K562 (cell line): ENCODE data around the gene OR51B2. TPM values are rescaled to one million over a fixed set of nuclear protein-coding genes. Genes with fewer than 3 reads are reported as not detected.
A peak's percentile ranks its signal among the peaks of the same experiment; 100 is the strongest.

Experiments
- ATAC-seq: fragments of 200-7000 bp; cut with Tn5 transposase; 3 replicates; pipeline ENCODE4 v1.9.1; 2020; ENCODE audit warnings: moderate library complexity
- BruUV-seq: library from RNA; stranded (reverse); fragments of 400-500 nt; replicated peaks from 2 replicates; lab custom pipeline; 2021; lab: Mats Ljungman, UMichigan
- CTCF ChIA-PET: fragments of 300-600 bp; formaldehyde crosslinking; extraction: SDS; loops from one replicate; lab custom pipeline; 2021; ENCODE audit warnings: low intra/inter-chr PET ratio; lab: Yijun Ruan, JAX
- POLR2A ChIA-PET: fragments of 300-600, 350-650 bp; sonication (Branson Sonifier 250); formaldehyde crosslinking; extraction: SDS; loops from one replicate; lab custom pipeline; 2021; ENCODE audit warnings: antibody characterized with exemption, inconsistent platforms; lab: Yijun Ruan, JAX
- DNase-seq, 4 experiments: peaks; one replicate each; pipeline versions ENCODE4 v3.0.0 to v3.0.0-alpha.2; 2011 to 2018; ENCODE audit warnings: low spot score in 3 of 4, mixed read lengths in 3 of 4; ENCODE audit errors: extremely low read depth in 1 of 4
- FAIRE-seq: peaks from 2 replicates; lab custom pipeline; 2011; peaks lifted over from hg19 to GRCh38; lab: Jason Lieb, UNC
- H2AFZ ChIP-seq: 2 replicates; pipeline ENCODE4 v1.6.0; 2011; ENCODE audit warnings: low read depth, low read length, control low read depth, inconsistent platforms
- H3K27ac ChIP-seq: fragments of 200-600 bp; 3 replicates; pipeline ENCODE4 v1.8.0; 2011; ENCODE audit warnings: low read depth, mild to moderate bottlenecking, control low read depth, inconsistent platforms, low read length, moderate library complexity, mixed read lengths; ENCODE audit errors: extremely low read depth
- H3K27me3 ChIP-seq, 2 experiments: fragments of 300-600 bp in 1 of 2; 2 replicates in 1 of 2; 3 replicates in 1 of 2; pipeline versions ENCODE4 v1.6.0 to v1.8.0; 2011; ENCODE audit warnings: inconsistent platforms in 2 of 2, low read length in 2 of 2, mild to moderate bottlenecking in 1 of 2, mixed read lengths in 1 of 2, moderate library complexity in 1 of 2; ENCODE audit not compliant: control insufficient read depth in 2 of 2, insufficient read depth in 2 of 2
- H3K36me3 ChIP-seq: fragments of 300-600 bp; 3 replicates; pipeline ENCODE4 v1.8.0; 2011; ENCODE audit warnings: mild to moderate bottlenecking, low read length, inconsistent platforms; ENCODE audit not compliant: control insufficient read depth, insufficient read depth
- H3K4me1 ChIP-seq, 2 experiments: fragments of 200-600 bp in 1 of 2; replicated peaks in 1 of 2; 2 replicates in 1 of 2; 3 replicates in 1 of 2; pipeline versions ENCODE4 v1.5.1 to v1.8.0; 2011; ENCODE audit warnings: inconsistent platforms in 2 of 2, low read length in 2 of 2, mild to moderate bottlenecking in 1 of 2, mixed read lengths in 1 of 2, moderate library complexity in 1 of 2; ENCODE audit not compliant: control insufficient read depth in 2 of 2, insufficient read depth in 2 of 2
- H3K4me2 ChIP-seq: 2 replicates; pipeline ENCODE4 v1.6.1; 2011; ENCODE audit warnings: low read length, control low read depth, inconsistent platforms, mixed read lengths; ENCODE audit not compliant: insufficient read depth
- H3K4me3 ChIP-seq: fragments of 200-600 bp; sonication (generic), shearing (Covaris generic); 2 replicates; pipeline ENCODE4 v1.5.1; 2016; ENCODE audit warnings: control low read depth, inconsistent platforms
- H3K79me2 ChIP-seq: fragments of 200-600 bp; 3 replicates; pipeline ENCODE4 v1.8.0; 2011; ENCODE audit warnings: low read length, inconsistent platforms; ENCODE audit not compliant: control insufficient read depth, insufficient read depth
- H3K9ac ChIP-seq, 2 experiments: 2 replicates each; pipeline versions ENCODE4 v1.6.0 to v1.6.1; 2011; ENCODE audit warnings: low read depth in 2 of 2, low read length in 2 of 2, control low read depth in 1 of 2, inconsistent platforms in 1 of 2, mild to moderate bottlenecking in 1 of 2, mixed read lengths in 1 of 2; ENCODE audit not compliant: insufficient read depth in 1 of 2
- H3K9me1 ChIP-seq: one replicate; pipeline ENCODE4 v1.6.0; 2011; ENCODE audit warnings: inconsistent platforms, mild to moderate bottlenecking, low read length, moderate library complexity; ENCODE audit not compliant: control insufficient read depth, insufficient read depth
- H3K9me3 ChIP-seq: replicated peaks from 2 replicates; pipeline ENCODE4 v1.5.1; 2011; ENCODE audit warnings: low read depth, low read length, inconsistent platforms; ENCODE audit not compliant: control insufficient read depth, insufficient read depth
- H4K20me1 ChIP-seq: replicated peaks from 2 replicates; pipeline ENCODE4 v1.6.1; 2011; ENCODE audit warnings: low read length, inconsistent platforms, mixed read lengths; ENCODE audit not compliant: control insufficient read depth, insufficient read depth
- GABPA ChIP-seq: fragments of 200-800 bp; sonication (Bioruptor generic); conservative IDR thresholded peaks from 2 replicates; pipeline ENCODE4 v1.6.1; 2016; ENCODE audit warnings: low read depth, missing genetic modification characterization, missing compliant biosample characterization
- IRF9 ChIP-seq: fragments of 450-650 bp; IDR thresholded peaks from 2 replicates; pipeline ENCODE4 v1.6.1; 2016; ENCODE audit warnings: missing biosample characterization, missing genetic modification characterization
- MGA ChIP-seq: fragments of 450-650 bp; IDR thresholded peaks from 2 replicates; pipeline ENCODE4 v1.6.1; 2016; ENCODE audit warnings: mild to moderate bottlenecking, moderate library complexity
- RBBP5 ChIP-seq: fragments of 200-600 bp; sonication (generic); IDR thresholded peaks from 2 replicates; pipeline ENCODE4 v1.6.1; 2012; ENCODE audit warnings: borderline replicate concordance, mild to moderate bottlenecking, low read length, control low read depth, inconsistent platforms; ENCODE audit not compliant: insufficient read depth, poor library complexity, severe bottlenecking
- SMARCA5 ChIP-seq: fragments of 450-650 bp; IDR thresholded peaks from 2 replicates; pipeline ENCODE4 v1.6.1; 2016
- TEAD4 ChIP-seq, 2 experiments: sonication (generic) in 1 of 2; formaldehyde crosslinking in 1 of 2; IDR thresholded peaks; 2 replicates each; pipeline versions ENCODE4 v1.6.1 to v1.8.0; 2012 to 2022; ENCODE audit warnings: borderline replicate concordance in 1 of 2, inconsistent platforms in 1 of 2, low read length in 1 of 2, mild to moderate bottlenecking in 1 of 2, missing genetic modification reagents in 1 of 2
- ZNF311 ChIP-seq: fragments of 250-450 bp; sonication (Bioruptor Pico); IDR thresholded peaks from 2 replicates; pipeline ENCODE4 v1.4.0; 2020; ENCODE audit warnings: mild to moderate bottlenecking, moderate library complexity
- ZNF644 ChIP-seq: fragments of 200-800 bp; sonication (Bioruptor generic); IDR thresholded peaks from 2 replicates; pipeline ENCODE4 v1.6.1; 2016; ENCODE audit warnings: low read depth, missing genetic modification characterization, missing compliant biosample characterization
- WGBS: fragments of 100-300 bp; shearing (Covaris generic); methylation state at CpG from one replicate; pipeline ENCODE4 v1.1.6; 2016; ENCODE audit warnings: low coverage, mixed read lengths; ENCODE audit not compliant: insufficient coverage; ENCODE audit errors: missing lambda C conversion rate; 5-methylcytosine and 5-hydroxymethylcytosine counted together
- in situ Hi-C: fragments of 300-500 bp; cut with MboI; formaldehyde crosslinking; loops from 4 replicates; pipeline ENCODE4 v1.15.0; 2018; ENCODE audit warnings: inconsistent platforms, mixed read lengths
- intact Hi-C: fragments of 100-400 bp; cut with micrococcal nuclease; formaldehyde crosslinking; loops from 2 replicates; pipeline ENCODE4 v1.14.2; 2022
- polyA plus RNA-seq, 8 experiments: library from polyadenylated mRNA; depleted of rRNA in 4 of 8; stranded (reverse) in 5 of 8; unstranded in 3 of 8; fragments of >200 nt; fragmentation: Nextera tagmentation in 2 of 8; fragmentation: Illumina TruSeq in 1 of 8; extraction: Ambion mirVana in 2 of 8; extraction: Trizol in 1 of 8; gene quantifications; 2 replicates each; pipeline versions ENCODE4 v1.2.1 to v1.2.3, GENCODE V29; 2011 to 2014; ENCODE audit warnings: inconsistent platforms in 1 of 8, missing spikeins in 1 of 8
- total RNA-seq, 7 experiments: library from RNA; depleted of rRNA in 6 of 7; stranded (reverse); fragments of >200 nt in 6 of 7; fragmentation: Illumina TruSeq in 2 of 7; extraction: Trizol in 2 of 7; gene quantifications; 2 replicates each; pipeline versions ENCODE4 v1.2.1 to v1.2.3, GENCODE V29; 2011 to 2021; ENCODE audit warnings: low replicate concordance in 1 of 7

OR51B2 gene
- total and polyA plus RNA-seq, 9 of the 15 experiments (the other 6 are each of a cell fraction or from before 2014, with no cell fraction given), result 0.38 to 6.6 (median 4.0) TPM

- Histone ChIP-seq H2AFZ (no peak overlapping the region), H3K36me3 (peaks cover 29% of the 10 kb centered on the region), H3K4me2 (peak overlapping the region; percentile 80), H3K4me1 (peaks cover 21 to 86% of the 10 kb centered on the region in 2 experiments; a peak in 4 of 5 replicates), H3K79me2 (peaks cover 95% of the 10 kb centered on the region), H4K20me1 (no peaks in the 10 kb centered on the region), H3K27me3 (no peaks in the 10 kb centered on the region), H3K9me3 (no peaks in the 10 kb centered on the region), H3K27ac (peak overlapping the region; percentile 77), H3K9me1 (no peaks in the 10 kb centered on the region), H3K9ac (peak overlapping the region in 1 of 2 experiments; percentile 56; a peak in 2 of 4 replicates), H3K4me3 (no peak overlapping the region)
- DNase-seq (no peak), ATAC-seq (no peak), FAIRE-seq (no peak)
- BruUV-seq, result no TSS peak
- intact Hi-C loops, result loop anchor here (10.0 kb wide), 2 partner anchors 219 to 309 kb away; partner anchors contain the start of genes TRIM6 and UBQLN3
- ChIA-PET CTCF (interaction anchor here (0.8 kb wide), 1 partner anchor 81 kb away, joined by 4 read pairs; no protein-coding TSS in a partner anchor), POLR2A (interaction anchor here (0.9 to 6.4 kb wide), 6 partner anchors 8 to 38 kb away, joined by 3 to 40 read pairs (median 4); partner anchors contain the start of gene HBE1)
- in situ Hi-C loops, result loop anchor here (5.0 kb wide), 2 partner anchors 44 to 164 kb away; no protein-coding TSS in a partner anchor
- 23% methylated on average over 4 of the region's 4 CpGs for WGBS
- no peak for TF ChIP-seq GABPA
- TF ChIP-seq RBBP5, result peak; percentile 37
- peak; percentile 30; the same call in 1 of the 2 replicates for TF ChIP-seq ZNF644 (tag)
- no peak for TF ChIP-seq TEAD4 (IDR thresholded peaks at IDR 0.05; ENCODE audit: low read length)
- TF ChIP-seq TEAD4 (CRISPR knock-in tag; IDR thresholded peaks at IDR 0.05; ENCODE audit: borderline replicate concordance), result no peak
- peak; percentile 27; the same call in 1 of the 2 replicates for TF ChIP-seq ZNF311 (CRISPR knock-in tag)
- TF ChIP-seq SMARCA5, result no peak
- no peak for TF ChIP-seq IRF9 (tag)
- no peak for TF ChIP-seq MGA
Measured at GRCh38 chr11:5285703-5286340, 38.3 kb downstream of the OR51B2 start.
